Thyroid gland (tissue), 4 donors: ENCODE measurements around the gene PRTFDC1.

Source experiments
- POLR2A ChIP-seq, 2 donors: fragments of 450-650 bp; IDR thresholded peaks; one replicate each; pipeline ENCODE4 v1.6.1; 2017; ENCODE audit warnings: antibody characterized with exemption in 2 of 2, mild to moderate bottlenecking in 2 of 2, moderate library complexity in 1 of 2
- TF ChIP-seq, protein P1 (sequence below), 6 experiments: fragments of 200-600 bp in 3 of 6; fragments of 450-650 bp in 3 of 6; sonication (generic) in 3 of 6; IDR thresholded peaks; one replicate each; pipeline ENCODE4 v1.5.1; 2016 to 2019; ENCODE audit warnings: antibody characterized with exemption in 6 of 6, mild to moderate bottlenecking in 2 of 6, inconsistent platforms in 1 of 6, moderate library complexity in 1 of 6

DNA sequence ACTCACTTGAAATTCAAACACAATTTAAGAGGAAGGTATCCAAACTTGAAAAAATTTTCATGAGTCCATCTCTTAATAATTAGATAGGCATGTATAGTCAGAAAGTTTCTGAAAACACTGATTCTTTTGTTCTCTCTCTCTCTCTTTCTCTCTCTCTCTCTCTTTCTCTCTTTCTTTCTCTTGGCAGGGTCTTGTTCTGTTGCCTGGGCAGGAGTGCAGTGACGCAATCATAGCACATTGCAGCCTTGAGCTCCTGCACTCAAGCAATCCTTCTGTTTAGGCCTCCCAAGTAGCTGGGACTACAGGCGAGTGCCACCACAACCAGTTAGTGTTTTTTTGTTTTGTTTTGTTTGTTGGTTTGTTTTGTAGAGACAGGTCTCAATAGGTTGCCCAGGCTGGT, 59.3 kb downstream of the PRTFDC1 start:
- TF ChIP-seq, protein P1, sequence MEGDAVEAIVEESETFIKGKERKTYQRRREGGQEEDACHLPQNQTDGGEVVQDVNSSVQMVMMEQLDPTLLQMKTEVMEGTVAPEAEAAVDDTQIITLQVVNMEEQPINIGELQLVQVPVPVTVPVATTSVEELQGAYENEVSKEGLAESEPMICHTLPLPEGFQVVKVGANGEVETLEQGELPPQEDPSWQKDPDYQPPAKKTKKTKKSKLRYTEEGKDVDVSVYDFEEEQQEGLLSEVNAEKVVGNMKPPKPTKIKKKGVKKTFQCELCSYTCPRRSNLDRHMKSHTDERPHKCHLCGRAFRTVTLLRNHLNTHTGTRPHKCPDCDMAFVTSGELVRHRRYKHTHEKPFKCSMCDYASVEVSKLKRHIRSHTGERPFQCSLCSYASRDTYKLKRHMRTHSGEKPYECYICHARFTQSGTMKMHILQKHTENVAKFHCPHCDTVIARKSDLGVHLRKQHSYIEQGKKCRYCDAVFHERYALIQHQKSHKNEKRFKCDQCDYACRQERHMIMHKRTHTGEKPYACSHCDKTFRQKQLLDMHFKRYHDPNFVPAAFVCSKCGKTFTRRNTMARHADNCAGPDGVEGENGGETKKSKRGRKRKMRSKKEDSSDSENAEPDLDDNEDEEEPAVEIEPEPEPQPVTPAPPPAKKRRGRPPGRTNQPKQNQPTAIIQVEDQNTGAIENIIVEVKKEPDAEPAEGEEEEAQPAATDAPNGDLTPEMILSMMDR (IDR thresholded peaks at IDR 0.05): no peak
- TF ChIP-seq POLR2A (IDR thresholded peaks at IDR 0.05): no peak
